GM19455 (cell line): ENCODE results near the gene NUP205.
A peak's percentile ranks its signal among the peaks of the same experiment; 100 is the strongest.
"Not testable (repeated sequence)": the region's sequence is repeated elsewhere in the genome, so short reads cannot be mapped to it uniquely, and the experiment has no call there.

Source experiments
- ATAC-seq: cut with Tn5 transposase; IDR thresholded peaks from one replicate; pipeline ENCODE4 v1.9.1; 2021; ENCODE audit not compliant: unreplicated experiment

The NUP205 gene

DNA sequence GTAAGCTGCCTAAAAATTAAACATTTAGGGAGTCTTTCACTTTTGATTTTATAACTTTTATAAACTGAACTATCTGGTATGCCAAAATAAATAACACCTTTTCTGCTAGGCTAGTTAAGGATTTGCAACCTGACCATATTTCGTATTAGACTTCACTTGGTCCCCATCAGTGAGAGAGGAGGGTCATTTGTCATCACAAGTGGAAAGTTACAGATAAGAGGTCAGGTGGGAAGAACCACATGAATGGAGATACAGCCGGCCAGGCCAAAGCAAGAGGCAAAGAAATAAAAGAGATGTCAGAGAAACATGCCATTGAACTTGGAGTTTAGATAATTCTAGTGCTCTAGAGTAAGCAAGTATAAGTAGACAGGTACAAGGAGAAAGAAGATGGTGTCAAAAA is 60.1 kb downstream of the NUP205 start:
- no peak for ATAC-seq

DNA sequence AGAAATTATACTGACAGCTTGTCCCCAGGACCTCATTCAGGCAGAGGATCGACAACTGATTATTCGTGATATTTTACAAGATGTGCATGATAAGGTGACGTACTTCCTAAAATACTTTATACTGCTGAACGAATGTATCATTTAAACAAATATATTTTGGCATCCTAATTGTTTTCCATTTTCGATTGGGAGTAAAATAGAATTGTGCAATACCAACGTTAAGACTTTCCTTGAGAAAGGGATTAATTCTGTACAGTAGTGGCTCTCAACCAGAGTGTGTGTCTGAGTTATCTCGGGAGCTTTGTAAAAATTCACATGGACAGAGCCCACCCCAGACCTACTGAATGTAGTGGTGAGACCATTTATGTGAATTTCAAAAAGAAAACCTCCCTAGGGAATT is 60.8 kb downstream of the NUP205 start:
- ATAC-seq, result no peak

DNA sequence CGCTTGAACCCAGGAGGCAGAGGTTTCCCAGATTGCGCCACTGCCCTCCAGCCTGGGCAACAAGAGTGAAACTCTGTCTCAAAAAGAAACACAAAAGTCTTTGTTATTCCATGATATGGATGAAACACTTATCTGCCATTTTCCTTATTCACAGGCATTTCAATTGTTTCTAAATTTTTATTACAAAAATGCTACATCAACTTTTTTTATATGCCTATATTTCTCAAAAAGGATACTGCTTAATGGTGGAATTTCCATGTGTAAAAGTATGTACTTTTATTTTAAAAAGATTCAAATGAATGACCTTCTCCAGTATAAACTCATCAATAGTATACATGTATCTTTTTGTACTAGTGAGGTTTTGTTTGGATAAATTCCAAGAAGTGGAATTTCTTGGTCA is 62.7 kb downstream of the NUP205 start:
- ATAC-seq, result no peak

DNA sequence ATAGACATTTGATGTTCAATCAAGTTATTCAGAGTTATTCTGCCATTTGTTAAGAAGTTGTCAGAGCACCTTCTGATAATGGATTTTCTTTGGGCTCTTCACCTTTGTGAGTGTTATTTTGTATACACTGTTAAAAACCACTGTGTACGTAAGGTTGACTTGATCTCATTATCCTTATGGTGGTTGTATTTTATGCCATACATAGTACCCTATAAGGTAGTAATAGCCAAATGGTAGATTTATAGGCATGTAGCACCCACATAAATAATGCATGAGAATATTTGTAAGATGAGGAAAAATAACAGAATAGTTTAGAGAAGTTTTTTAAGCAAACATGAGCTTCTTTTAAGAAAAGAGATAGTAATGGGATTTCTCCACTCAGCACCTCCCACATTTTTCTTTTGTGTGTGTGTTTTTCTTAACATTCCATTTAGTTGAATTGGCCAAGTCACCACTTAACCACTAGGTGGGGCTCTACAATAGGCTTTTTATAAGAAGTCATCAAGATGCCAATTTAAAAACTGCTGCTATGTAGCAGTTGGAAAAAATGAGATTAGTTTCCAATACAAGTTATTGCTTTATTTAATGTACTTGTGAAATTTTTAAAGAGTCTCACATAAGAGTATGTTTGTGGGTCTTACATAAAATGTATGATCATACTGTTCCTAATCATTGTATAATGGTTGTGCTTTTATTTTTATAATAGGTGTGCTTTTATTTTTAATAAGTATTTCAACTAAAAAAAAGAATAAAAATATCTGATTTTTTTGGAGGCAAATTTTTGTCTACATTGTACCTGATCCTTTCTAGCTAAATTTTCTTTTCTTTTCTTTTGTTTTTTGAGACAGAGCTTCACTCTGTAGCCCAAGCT is 63.5 kb downstream of the NUP205 start:
- no peak for ATAC-seq

DNA sequence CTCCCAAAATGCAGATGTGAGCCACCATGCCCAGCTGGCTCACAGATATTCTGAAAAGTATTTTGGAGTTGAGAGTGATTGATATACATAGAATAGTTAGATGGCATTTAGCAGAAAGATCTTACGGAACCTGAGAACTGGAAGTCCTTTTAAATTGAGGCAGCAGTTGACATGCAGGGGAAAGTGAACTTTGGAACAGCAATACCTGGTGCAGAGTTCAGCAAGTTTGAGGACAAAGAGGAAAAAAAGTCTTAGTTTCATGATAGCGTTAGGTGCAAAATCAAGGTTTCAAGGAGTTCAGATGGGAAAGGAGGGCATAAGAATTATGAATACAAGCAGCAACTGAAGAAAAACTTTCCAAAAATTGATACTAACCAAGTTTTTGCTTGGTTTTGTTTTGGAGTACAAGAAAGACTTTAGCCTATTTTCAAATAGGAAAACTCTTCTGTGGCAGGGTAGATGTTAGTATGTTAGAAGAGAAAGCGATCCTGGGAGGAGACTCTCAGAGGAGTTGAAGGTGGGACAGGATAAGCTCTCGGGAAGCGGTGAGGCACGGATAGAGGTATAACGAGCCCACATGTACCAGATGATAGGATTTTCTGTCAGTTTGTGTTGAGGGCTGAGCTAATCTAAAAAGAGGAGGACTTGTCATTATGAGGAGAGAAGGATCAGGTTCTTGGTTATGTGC is 76.6 kb downstream of the NUP205 start:
- ATAC-seq, result no peak

DNA sequence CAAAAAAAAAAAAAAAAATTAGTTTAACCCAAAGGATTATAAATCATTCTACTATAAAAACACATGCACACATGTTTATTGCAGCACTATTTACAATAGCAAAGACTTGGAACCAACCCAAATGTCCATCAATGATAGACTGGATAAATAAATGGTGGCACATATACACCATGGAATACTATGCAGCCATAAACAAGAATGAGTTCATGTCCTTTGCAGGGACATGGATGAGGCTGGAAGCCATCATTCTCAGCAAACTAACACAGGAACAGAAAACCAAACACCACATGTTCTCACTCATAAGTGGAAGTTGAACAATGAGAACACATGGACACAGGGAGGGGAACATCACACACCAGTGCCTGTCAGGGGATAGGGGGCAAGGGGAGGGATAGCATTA is 82.0 kb downstream of the NUP205 start:
- not testable (repeated sequence) for ATAC-seq

DNA sequence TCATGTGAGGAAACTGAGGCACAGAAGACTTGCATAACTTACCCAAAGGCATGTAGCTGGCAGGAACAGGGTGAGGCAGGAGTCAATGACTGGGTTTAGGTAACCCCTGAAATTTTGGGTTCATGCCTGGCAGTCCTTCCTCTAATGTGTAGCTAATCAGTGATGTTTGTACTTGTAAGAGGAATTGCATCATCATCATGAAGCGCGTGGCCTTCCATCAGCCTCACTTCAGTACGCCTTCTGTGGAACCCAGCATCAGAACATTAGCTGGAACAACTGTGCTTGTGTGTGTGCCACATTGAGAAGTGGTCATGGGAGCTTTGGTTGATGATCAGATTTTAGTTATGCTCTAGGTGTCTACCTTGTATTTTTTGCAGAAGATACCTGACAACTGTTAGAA is 86.4 kb downstream of the NUP205 start:
- ATAC-seq, result no peak

DNA sequence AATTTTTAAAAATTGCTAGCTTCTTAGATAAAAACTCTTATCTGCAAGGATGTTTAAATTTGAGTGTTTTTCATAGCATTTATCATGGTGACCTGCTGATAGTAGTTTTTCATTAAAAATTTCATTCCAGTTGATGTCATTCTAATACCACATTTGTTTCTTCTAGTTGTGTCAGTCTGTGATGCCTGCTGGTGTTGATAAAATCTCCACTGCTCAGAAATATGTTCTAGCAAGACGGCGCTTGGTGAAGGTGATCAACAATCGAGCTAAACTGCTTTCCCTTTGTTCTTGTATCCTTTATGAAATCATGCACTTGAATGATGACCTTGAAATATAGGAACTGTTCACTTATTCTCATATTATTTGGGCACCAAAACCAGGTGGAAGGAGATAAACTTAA is 87.0 kb downstream of the NUP205 start:
- no peak for ATAC-seq

DNA sequence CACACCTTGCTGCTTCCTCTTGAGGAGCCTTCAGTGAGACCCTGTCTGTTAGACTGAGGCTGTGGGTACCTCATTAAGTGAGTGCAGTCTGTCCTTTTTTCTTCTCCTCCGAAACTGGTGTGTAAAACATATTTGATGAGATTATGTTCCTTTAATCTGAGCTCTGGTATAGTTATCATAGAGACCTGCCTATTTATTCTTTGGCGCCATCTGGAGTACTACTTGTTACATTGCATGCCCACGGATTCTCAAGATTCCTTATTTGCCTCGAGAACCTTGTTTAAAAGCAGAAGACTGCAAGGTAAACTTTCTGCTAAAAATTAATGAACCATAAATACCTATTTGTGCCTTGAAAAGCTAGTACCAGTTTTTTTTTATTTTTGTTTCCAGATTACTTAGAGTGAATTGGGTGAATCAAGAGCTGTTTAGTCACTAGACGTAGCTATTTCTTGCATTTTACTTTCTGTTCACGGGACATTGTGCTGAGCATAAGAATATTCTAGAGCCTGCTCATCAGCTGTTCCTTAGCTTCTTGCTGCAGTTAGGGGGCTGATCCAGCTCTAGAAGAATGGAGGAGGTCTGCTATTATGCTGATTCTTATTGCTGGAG is 87.7 kb downstream of the NUP205 start:
- no peak for ATAC-seq

DNA sequence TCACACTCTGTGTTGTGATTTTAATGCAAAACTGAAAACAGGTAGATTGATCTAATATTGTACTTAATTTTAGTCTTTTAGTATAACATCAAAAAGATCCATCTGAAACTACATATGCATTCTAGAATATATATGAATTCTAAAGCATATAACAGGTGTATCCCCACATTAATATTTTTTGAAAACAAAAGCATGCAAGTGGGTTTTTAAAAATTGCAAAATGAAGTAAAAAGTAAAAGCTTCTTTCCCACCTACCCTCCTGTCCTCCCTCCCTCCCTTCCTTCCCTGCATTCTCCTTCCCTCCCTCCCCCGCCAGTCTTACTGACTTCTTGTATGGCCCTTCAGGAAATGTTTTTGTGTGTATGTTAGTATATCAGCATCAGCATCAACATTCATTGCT is 90.0 kb downstream of the NUP205 start:
- no peak for ATAC-seq

DNA sequence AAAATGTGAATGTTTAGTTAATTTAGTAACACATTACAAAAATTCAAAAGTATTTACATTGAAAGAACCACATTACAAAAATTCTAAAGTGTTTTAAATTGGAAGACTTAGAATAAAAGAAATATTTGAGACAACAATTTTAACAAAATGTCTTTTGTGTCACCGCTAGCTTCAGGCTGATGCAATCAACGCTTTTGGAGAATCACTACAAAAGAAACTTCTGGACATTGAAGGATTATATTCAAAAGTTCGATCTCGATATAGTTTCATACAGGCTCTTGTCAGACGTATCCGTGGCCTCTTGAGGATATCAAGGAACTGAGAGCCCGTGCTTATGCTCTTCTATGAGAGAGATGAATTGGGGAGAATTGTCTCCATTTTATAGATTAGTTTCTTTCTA is 90.5 kb downstream of the NUP205 start:
- ATAC-seq, result no peak

DNA sequence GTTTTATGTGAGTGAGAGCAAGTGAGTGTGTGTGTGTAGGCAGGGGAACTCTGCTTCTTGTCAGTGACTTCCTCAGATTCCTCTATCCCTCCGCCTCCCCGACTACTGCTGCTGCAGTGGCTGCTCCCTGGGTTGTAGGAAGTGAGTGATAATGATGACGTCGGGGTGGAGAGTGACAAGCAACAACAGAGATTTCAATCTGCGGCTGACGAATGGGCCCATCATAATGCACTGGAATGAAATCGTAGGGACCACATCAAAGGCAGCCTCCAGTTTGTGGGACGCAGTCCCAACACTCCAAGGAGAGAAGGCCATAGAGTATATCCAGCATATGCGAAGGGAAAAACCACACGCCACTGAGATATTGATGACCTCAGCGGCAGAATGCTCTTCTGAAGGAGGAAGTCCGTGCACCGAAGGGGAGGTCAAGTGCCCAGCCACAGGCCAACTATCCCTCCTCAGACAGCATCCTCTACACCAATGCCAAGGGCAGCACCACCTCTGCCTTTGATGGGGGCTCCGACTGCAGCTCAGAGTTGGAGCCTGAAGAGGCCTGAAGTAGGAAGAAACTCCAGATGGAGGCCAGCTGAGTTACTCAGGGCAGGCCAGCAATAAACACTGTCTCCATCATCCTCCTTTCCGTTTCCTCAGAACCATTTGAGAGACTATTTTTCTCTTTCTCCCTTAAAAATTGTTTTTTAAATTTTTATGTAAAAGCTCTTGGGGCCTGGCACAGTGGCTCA is 93.3 kb downstream of the NUP205 start:
- ATAC-seq, result no peak

DNA sequence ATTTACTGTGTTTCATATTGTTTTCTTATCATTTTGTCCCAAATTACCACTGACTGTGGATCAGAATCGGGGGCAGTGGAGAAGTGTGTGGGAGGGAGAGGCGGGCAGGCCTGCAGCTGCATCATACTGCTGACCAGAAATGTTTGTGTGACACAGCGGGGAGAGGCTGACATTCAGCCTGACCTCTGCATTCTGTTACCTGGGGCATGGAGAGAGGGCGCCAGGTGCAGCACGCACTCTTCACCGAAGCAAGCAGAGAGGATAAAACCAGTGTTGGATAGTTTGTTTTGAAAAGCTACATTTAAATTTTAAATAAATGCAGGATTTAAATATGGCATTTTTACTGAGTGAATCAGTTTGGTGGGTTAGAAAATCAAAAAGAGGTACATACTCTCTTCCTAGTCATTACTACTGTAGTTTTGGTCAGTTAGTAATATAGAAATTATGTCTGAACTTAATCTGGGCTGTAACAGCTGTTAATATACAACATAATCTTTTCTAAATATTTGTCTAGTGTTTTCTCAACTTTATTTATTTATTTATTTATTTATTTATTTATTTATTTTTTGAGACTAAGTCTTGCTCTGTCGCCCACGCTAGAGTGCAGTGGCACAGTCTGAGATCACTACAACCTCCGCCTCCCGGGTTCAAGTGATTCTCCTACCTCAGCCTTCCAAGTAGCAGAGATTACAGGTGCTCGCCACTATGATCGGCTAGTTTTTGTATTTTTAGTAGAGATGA is 95.8 kb downstream of the NUP205 start:
- ATAC-seq, result no peak

DNA sequence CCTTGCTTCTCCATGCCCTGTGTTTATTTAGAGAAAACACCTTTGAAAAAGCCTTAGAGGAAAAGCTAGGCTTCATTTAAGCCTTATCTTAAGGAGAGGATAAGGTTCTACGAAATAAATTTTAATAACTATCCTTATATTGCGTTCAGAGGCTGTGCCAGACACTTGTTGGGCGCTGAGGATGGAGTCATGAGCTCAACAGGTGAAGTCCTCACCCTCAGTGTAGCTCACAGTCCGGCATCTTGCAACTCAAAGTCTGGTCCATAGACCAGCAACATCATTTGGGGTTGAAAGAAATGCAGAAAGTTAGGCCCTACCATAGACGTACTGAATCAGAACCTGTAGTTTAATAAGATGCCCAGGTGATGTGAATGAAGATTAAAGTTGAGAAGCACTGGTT is 100.8 kb downstream of the NUP205 start:
- ATAC-seq, result no peak

DNA sequence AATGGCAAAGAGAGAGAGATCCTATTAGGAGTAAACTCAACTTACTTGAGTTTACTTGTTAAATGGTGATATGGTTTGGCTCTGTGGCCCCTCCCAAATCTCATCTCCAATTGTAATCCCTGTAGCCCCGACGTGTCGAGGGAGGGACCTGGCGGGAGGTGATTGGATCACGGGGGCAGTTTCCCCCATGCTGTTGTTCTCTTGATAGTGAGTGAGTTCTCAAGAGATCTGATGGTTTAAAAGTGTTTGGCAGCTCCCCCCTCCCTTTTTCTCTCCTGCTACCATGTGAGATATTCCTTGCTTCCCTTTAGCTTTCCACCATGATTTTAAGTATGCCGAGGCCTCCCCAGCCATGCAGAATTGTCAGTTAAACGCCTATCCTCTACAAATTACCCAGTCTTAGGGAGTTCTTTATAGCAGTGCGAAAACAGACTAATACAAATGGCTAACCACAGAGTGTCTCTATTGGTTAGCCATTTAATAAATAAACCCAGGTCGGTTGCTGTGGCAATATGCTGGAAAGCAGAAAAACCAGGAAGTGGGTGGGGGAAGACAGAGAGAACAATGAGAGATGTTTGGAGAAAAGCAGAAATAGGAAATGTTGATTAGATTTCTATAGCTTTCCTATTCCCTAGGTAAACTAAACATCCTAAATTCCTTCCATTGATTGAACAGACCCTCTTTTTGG is 101.6 kb downstream of the NUP205 start:
- no peak for ATAC-seq

DNA sequence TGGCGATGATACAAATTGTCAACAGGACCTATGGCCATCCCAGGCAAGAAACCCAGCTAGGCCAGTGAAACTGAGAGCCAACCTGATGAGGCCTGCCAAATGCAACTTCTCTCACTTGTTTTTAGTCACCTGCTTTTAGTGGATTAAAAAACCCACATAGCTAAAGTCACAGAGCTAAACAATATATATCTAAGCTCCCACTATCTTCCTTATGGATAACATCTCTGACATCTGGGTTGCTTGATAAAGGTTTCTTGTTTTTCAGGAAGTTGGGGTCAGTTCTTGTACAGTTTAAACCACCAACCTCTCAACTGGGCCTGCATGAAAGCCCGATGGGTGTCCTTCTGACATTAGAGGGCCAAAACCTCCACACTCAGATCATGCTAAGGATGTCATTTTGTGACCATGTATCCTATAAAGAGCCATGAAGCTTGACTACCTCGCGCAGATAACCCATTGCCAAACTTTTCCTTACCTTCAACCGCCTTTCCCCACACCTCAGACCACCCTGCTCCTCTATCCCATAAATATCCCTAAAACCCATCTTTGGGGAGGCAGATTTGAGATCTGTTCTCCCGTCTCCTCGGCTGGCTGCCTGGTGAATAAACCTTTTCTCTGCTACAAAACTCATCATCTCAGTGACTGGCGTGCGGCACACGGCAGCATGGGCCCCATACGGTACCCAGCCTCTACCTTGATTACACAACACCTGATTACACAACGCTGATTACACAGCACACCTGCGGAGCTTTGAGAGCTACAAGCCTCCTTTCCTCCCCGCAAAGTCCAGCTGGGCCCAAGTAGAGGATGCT is 103.8 kb downstream of the NUP205 start:
- ATAC-seq, result no peak

DNA sequence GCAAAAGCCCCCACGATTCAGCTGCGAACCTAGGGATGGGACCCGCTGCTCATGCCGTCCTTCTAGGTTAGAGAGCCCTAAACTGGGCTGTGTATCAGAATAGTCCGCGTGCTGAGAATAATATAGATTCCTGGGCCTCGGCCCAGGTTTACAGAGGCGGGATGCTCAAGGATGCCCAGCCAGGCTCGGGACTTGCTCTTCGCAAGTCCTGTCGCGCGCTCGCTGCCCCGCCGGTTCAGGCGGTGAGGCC is 104.3 kb downstream of the NUP205 start:
- no peak for ATAC-seq

DNA sequence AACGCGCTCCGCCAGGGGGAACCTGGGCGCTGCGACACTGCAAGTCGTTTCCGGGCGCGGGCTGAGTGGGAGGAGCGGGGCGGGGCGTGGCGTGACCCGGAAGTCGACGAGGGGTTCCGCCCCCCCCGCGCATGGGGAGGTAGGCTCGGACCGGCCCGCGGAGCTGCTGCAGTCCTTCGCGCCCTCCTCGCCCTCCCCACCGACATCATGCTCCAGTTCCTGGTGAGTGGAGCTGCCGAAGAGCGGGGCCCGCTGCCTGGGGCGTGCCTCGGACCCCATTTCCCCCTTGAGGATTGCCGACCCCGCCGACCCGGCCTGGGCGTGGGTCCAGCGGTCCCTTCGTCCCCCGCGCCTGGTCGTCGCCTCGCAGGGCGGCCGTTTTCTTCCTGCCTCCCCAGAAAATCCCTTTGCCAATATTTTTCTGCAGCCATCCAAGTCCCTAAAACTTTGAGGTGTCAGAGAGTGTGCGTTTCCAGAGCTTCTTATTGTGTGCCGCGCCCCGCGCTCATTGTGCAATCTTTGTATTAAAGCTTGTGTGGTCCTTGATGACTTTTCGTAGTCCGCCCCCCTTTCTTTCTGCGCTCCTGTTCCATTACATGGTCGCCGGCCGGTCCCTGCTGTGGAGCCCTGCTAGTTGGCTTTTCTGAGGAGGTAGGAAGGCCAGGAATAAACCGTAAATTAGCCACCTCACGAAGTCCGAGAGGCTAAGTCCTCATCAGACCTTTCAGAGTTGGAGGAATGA is 104.8 kb downstream of the NUP205 start, which contains the start of gene STMP1:
STMP1 (plus strand) TSS at position 142 of the 742 bp plus-strand sequence.
- peak; percentile 97 for ATAC-seq
